Measurements from ENCODE around the gene SLC25A42. TPM values are rescaled to one million over a fixed set of nuclear protein-coding genes. Genes with fewer than 3 reads are reported as not detected.
A peak's percentile ranks its signal among the peaks of the same experiment; 100 is the strongest.

The SLC25A42 gene
- total and polyA plus RNA-seq, 2 of the 13 experiments (the other 11 are each of a cell fraction or from before 2014, with no cell fraction given), result 12.8 to 18.3 TPM

- TF ChIP-seq RARG (CRISPR knock-in tag; IDR thresholded peaks at IDR 0.05; ENCODE audit: low read depth), result no peak
- TF ChIP-seq ZBTB40 (IDR thresholded peaks at IDR 0.05), result no peak
- TF ChIP-seq ZBTB40 (CRISPR knock-in tag; IDR thresholded peaks at IDR 0.05), result peak; percentile 18; the same call in 1 of the 2 replicates
- TF ChIP-seq CREB3 (CRISPR knock-in tag; IDR thresholded peaks at IDR 0.05), result 0 out of 2 replicates have a peak, but pooled peaks have one; percentile 66
- 0 out of 2 replicates have a peak, but pooled peaks have one; percentile 40 for TF ChIP-seq ZNF337 (CRISPR knock-in tag; IDR thresholded peaks at IDR 0.05; ENCODE audit: borderline replicate concordance, low read depth)
- TF ChIP-seq ZNF329 (CRISPR knock-in tag; IDR thresholded peaks at IDR 0.05; ENCODE audit: low read depth), result no peak
- no peak for TF ChIP-seq PAF1 (CRISPR knock-in tag; IDR thresholded peaks at IDR 0.05)
- no peak for TF ChIP-seq RERE (CRISPR knock-in tag; IDR thresholded peaks at IDR 0.05; ENCODE audit: low read depth)
- TF ChIP-seq NBN (conservative IDR thresholded peaks at IDR 0.05), result no peak
- TF ChIP-seq SMAD1 (CRISPR knock-in tag; IDR thresholded peaks at IDR 0.05; ENCODE audit: borderline replicate concordance, low read depth), result 0 out of 2 replicates have a peak, but pooled peaks have one; percentile 65
- 0 out of 2 replicates have a peak, but pooled peaks have one; percentile 21 for TF ChIP-seq ZNF777 (CRISPR knock-in tag; IDR thresholded peaks at IDR 0.05)
- TF ChIP-seq ZNF607 (CRISPR knock-in tag; IDR thresholded peaks at IDR 0.05; ENCODE audit: borderline replicate concordance), result no peak
- TF ChIP-seq PRMT3 (CRISPR knock-in tag; IDR thresholded peaks at IDR 0.05; ENCODE audit: borderline replicate concordance, low read depth), result no peak
These were observed 74.6 kb downstream of the SLC25A42 start, which contains the start of gene TMEM161A (continued) for GRCh38 chr19:19138109-19138981.

Measured in HepG2 (cell line).